ENCODE data around the gene SERINC5.

SERINC5 gene

DNA sequence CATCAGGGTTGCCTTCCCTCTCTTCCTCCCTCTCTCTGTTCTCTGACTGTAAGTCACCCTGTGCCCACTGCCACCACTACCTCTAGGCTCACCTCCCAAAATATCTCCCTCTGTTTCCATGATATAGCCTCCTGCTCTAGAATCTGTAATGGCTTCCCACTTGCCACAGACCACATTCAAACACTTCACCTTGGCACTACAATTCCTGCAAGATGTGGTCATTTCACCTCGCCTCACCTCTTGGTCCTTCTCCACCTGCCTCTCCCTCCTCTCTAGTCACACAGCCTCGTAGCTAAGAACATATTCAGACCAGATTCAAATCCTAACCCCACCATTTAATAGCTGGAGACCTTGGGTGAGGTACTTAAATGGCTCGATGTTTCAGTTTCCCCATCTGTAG lies 56.9 kb downstream of the SERINC5 start:
- no peak for TF ChIP-seq MAX (IDR thresholded peaks at IDR 0.05; ENCODE audit: low read depth, low read length)
- TF ChIP-seq POLR2A (IDR thresholded peaks at IDR 0.05; ENCODE audit: extremely low read depth, insufficient read length), result no peak
- TF ChIP-seq MYC (IDR thresholded peaks at IDR 0.05; ENCODE audit: low read depth, low read length), result no peak
- no peak for TF ChIP-seq CTCF (IDR thresholded peaks at IDR 0.05; ENCODE audit: low read depth, low read length)
- no peak overlapping the region for H3K4me3 ChIP-seq (ENCODE audit: low read depth, low read length)
- no peak for DNase-seq (ENCODE audit: low read depth)

- no peak for TF ChIP-seq MYC (IDR thresholded peaks at IDR 0.05; ENCODE audit: low read depth, low read length)
- no peak for DNase-seq (ENCODE audit: low read depth)
- H3K4me3 ChIP-seq (ENCODE audit: low read depth, low read length), result no peak overlapping the region
Observed at GRCh38 chr5:80198399-80198798, 57.4 kb downstream of the SERINC5 start.

DNA sequence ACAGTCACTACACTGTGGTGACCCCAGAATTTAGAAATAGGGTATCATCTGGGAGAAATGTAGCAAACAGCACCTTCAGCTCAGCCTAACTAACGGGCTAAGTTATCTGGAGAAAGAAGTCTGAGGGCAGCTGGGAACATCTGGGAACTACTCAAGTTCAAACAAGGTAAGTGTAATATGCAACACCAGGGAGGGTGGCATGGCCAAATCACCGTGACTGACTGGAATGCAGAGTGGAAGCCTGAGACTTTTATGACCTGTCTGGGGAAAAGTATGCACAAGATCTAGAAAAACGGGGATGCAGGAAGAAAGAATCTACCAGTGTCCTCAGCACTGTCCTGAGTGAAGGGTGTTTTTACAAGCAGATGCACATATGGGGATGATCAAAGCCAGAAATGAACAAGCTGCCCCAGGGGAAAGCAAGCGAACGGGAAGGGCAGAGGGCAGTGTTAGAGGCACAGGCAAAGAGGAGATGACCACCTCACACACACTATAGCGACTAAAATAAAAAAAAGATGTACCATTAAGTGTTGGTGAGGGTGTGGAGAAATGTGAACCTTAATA lies 59.9 kb downstream of the SERINC5 start:
- H3K4me3 ChIP-seq (ENCODE audit: low read depth, low read length), result no peak overlapping the region
- DNase-seq (ENCODE audit: low read depth), result no peak
- no peak for TF ChIP-seq MAX (IDR thresholded peaks at IDR 0.05; ENCODE audit: low read depth, low read length)
- no peak for TF ChIP-seq POLR2A (IDR thresholded peaks at IDR 0.05; ENCODE audit: extremely low read depth, insufficient read length)
- TF ChIP-seq MYC (IDR thresholded peaks at IDR 0.05; ENCODE audit: low read depth, low read length), result no peak
- no peak for TF ChIP-seq CTCF (IDR thresholded peaks at IDR 0.05; ENCODE audit: low read depth, low read length)

GRCh38 chr5:80194468-80194867 lies 61.4 kb downstream of the SERINC5 start:
- no peak overlapping the region for H3K4me3 ChIP-seq (ENCODE audit: low read depth, low read length)
- DNase-seq (ENCODE audit: low read depth), result no peak
- no peak for TF ChIP-seq POLR2A (IDR thresholded peaks at IDR 0.05; ENCODE audit: extremely low read depth, insufficient read length)
- TF ChIP-seq CTCF (IDR thresholded peaks at IDR 0.05; ENCODE audit: low read depth, low read length), result no peak
- TF ChIP-seq MAX (IDR thresholded peaks at IDR 0.05; ENCODE audit: low read depth, low read length), result no peak
- no peak for TF ChIP-seq MYC (IDR thresholded peaks at IDR 0.05; ENCODE audit: low read depth, low read length)

DNA sequence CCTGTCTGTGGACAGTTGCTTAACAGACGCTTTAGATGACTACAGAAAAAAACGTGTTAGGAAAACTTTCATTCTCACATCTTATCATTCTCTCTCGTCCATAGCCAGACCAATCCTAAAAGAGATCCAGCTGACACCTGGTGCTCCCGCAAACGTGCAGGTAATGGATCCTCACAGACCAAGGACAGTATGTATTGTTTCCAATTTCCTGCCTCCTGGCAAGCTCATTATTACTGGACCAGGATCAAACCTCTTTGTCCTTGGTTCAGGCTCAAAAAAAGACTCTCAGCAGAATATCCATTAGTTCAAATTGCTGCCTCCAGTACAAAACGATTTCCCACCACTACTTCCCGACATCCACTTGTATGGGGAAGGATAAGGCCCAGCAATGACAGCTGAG lies 62.4 kb downstream of the SERINC5 start:
- TF ChIP-seq CTCF (IDR thresholded peaks at IDR 0.05; ENCODE audit: low read depth, low read length) (no peak), MYC (IDR thresholded peaks at IDR 0.05; ENCODE audit: low read depth, low read length) (no peak), MAX (IDR thresholded peaks at IDR 0.05; ENCODE audit: low read depth, low read length) (no peak), POLR2A (IDR thresholded peaks at IDR 0.05; ENCODE audit: extremely low read depth, insufficient read length) (no peak)
- H3K4me3 ChIP-seq (ENCODE audit: low read depth, low read length), result no peak overlapping the region
- DNase-seq (ENCODE audit: low read depth), result no peak

DNA sequence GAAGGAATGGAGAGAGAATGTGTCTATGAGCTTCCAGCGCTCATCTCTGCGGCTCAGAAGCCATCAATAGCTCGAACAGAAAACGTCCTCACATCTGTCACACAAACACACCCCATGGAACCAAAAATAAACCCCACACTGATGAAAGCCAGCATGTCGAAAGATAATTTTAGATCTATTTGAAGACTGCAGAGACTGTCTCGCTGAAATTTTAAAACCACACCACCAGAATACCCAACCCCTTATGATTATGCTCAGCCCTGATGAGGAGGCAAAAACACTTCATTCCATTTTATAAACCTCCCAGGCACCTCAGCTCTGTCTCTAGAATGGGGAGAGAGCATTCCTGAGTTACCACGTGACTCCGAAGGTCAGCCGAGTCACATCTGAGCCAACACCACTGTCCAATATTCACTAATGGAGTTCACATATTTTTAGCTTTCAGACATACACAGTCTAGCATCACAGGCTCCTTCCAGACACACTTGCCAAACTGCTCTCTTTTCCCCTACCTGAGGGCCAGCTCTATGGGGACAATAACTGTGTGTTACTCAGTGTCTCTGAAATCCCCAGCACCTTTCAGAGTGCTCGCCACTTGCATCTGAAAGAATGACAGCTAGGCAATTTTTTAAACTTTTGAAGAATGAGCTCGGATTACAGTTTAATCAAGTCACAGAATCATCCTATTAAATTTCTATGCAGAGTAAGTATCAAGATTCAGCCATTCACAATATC lies 63.2 kb downstream of the SERINC5 start:
- no peak overlapping the region for H3K4me3 ChIP-seq (ENCODE audit: low read depth, low read length)
- TF ChIP-seq MYC (IDR thresholded peaks at IDR 0.05; ENCODE audit: low read depth, low read length) (no peak), CTCF (IDR thresholded peaks at IDR 0.05; ENCODE audit: low read depth, low read length) (no peak), MAX (IDR thresholded peaks at IDR 0.05; ENCODE audit: low read depth, low read length) (no peak), POLR2A (IDR thresholded peaks at IDR 0.05; ENCODE audit: extremely low read depth, insufficient read length) (no peak)
- no peak for DNase-seq (ENCODE audit: low read depth)

All from NB4 (cell line).